Inferior parietal cortex (tissue), 1 donor: ENCODE results near the gene ALDH1A2.

Experiments used
- DNase-seq: peaks from one replicate; pipeline ENCODE4 v3.0.0-alpha.2; 2016; ENCODE audit errors: extremely low spot score

Gene ALDH1A2

GRCh38 chr15:57945616-57946015, 119.9 kb downstream of the ALDH1A2 start:
- DNase-seq, result no peak

GRCh38 chr15:57943754-57944420, 121.6 kb downstream of the ALDH1A2 start:
- no peak for DNase-seq

- no peak for DNase-seq
These were observed 122.3 kb downstream of the ALDH1A2 start for GRCh38 chr15:57943171-57943570.

- DNase-seq, result no peak
These were observed 123.7 kb downstream of the ALDH1A2 start for GRCh38 chr15:57941816-57942215.

GRCh38 chr15:57932348-57932747, 133.2 kb downstream of the ALDH1A2 start:
- DNase-seq, result no peak

- no peak for DNase-seq
These were observed 133.9 kb downstream of the ALDH1A2 start for GRCh38 chr15:57931570-57931969.

GRCh38 chr15:57927091-57927631, 138.3 kb downstream of the ALDH1A2 start:
- no peak for DNase-seq

- no peak for DNase-seq
These were observed 139.9 kb downstream of the ALDH1A2 start for GRCh38 chr15:57925650-57926049.

- no peak for DNase-seq
These were observed 140.9 kb downstream of the ALDH1A2 start for GRCh38 chr15:57924598-57924997.

GRCh38 chr15:57923750-57924149, 141.8 kb downstream of the ALDH1A2 start:
- no peak for DNase-seq

- no peak for DNase-seq
These were observed 142.2 kb downstream of the ALDH1A2 start for GRCh38 chr15:57923306-57923705.

- no peak for DNase-seq
These were observed 142.7 kb downstream of the ALDH1A2 start for GRCh38 chr15:57922776-57923175.

GRCh38 chr15:57921371-57921770, 144.1 kb downstream of the ALDH1A2 start:
- no peak for DNase-seq

GRCh38 chr15:57920911-57921310, 144.6 kb downstream of the ALDH1A2 start:
- no peak for DNase-seq

GRCh38 chr15:57919754-57920153, 145.8 kb downstream of the ALDH1A2 start:
- DNase-seq, result no peak

- DNase-seq, result no peak
These were observed 147.5 kb downstream of the ALDH1A2 start for GRCh38 chr15:57917998-57918397.

- DNase-seq, result no peak
These were observed 148.8 kb downstream of the ALDH1A2 start for GRCh38 chr15:57916695-57917094.

GRCh38 chr15:57915827-57916531, 149.5 kb downstream of the ALDH1A2 start:
- no peak for DNase-seq

- no peak for DNase-seq
These were observed 151.0 kb downstream of the ALDH1A2 start for GRCh38 chr15:57914350-57915055.

GRCh38 chr15:57911247-57911646, 154.3 kb downstream of the ALDH1A2 start:
- DNase-seq, result no peak

GRCh38 chr15:57910672-57911071, 154.8 kb downstream of the ALDH1A2 start:
- no peak for DNase-seq

- DNase-seq, result no peak
These were observed 156.1 kb downstream of the ALDH1A2 start for GRCh38 chr15:57909388-57909787.

GRCh38 chr15:57903626-57904025, 161.9 kb downstream of the ALDH1A2 start:
- DNase-seq, result no peak
